SIG-M5 treated with dmso at 0.1 percent for 504 hours (cell line): ENCODE results near the gene CYBA.
A peak's percentile ranks its signal among the peaks of the same experiment; 100 is the strongest.
"Not testable (repeated sequence)": the region's sequence is repeated elsewhere in the genome, so short reads cannot be mapped to it uniquely, and the experiment has no call there.

Experiments
- DNase-seq: peaks from one replicate; lab custom pipeline; 2025; ENCODE audit not compliant: unreplicated experiment; lab: John Stamatoyannopoulos, UW

The CYBA gene

GRCh38 chr16:88686439-88687253 is 35.8 kb upstream of the CYBA start, which contains the start of gene SNAI3:
Gene SNAI3 (minus strand): TSS chr16:88686507. CDS start chr16:88686406, 101 bp downstream.
- DNase-seq: peak; percentile 60

GRCh38 chr16:88686062-88686438 is 35.2 kb upstream of the CYBA start:
- peak; percentile 45 for DNase-seq

DNA sequence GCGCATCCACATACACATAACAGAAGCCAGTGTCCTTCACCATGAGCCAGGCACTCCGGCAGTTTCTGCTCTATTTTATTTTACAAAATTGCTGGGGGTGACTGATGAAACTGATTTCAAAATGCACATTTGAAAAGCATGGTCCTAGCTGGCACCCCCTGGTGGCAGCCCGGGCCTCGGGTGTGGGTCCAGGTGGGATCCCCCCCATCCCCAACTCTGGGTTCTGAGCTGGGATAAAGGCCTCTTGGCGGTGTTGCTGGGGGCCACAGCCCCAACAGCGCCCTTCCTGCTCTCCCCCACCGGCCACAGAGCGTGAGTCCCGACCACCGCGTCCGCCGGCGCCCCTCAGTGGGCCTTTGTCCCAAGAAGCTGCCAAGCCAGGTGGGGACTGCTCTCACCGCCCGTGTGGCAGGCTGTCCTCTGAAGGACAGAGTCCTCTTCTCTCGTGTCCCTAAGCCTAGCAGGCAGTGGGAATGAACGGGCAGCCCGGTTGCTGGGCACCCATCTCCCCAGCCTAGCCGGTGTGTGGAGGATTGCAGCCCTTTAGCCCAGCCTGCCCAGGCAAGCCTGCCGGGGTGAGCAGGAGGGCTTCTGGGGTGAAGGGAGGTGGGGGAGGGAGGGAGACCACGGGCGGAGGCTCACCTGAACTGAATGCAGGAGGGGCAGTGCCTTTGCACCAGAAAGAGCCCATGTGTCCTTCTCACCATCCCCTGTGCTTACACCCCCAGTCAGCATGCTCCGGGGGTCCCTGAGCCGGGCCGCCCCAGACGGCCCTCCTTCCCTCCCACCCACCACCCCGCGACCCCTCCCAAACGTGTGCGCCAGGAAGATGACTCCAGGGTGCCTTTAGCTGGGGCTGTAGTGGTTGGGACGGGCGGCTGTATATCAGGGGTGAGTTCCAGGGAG is 34.6 kb upstream of the CYBA start:
- peak; percentile 74 for DNase-seq

DNA sequence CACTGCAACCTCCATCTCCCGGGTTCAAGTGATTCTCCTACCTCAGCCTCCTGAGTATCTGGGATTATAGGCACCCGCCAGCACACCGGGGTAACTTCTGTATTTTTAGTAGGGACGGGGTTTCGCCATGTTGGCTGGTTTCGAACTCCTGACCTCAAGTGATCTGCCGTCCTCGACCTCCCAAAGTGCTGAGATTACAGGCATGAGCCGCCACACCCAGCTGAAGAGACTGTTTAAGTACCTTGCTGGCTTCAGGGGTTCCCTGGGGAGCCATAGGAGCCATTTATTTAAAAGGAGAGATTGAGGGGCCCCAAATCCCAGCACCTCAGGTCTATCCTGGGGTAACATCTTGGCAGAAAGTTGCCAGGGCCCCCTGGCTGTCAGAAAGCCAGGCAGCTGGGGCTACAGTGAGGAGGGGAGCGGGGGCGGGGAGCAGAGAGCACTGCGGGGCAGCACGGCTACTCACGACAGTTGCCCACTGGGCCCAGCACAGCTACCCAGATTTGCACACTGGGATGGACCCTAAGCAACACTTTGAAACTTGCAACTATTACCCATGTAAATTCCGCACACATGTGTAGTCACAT is 33.8 kb upstream of the CYBA start:
- peak; percentile 5 for DNase-seq

- peak; percentile 96 for DNase-seq
Measured at GRCh38 chr16:88681709-88682451, 31.0 kb upstream of the CYBA start.

- DNase-seq: peak; percentile 31
Measured at GRCh38 chr16:88681084-88681680, 30.3 kb upstream of the CYBA start.

GRCh38 chr16:88680554-88681083 is 29.8 kb upstream of the CYBA start:
- no peak for DNase-seq

GRCh38 chr16:88678224-88678979 is 27.5 kb upstream of the CYBA start:
- DNase-seq: no peak

DNA sequence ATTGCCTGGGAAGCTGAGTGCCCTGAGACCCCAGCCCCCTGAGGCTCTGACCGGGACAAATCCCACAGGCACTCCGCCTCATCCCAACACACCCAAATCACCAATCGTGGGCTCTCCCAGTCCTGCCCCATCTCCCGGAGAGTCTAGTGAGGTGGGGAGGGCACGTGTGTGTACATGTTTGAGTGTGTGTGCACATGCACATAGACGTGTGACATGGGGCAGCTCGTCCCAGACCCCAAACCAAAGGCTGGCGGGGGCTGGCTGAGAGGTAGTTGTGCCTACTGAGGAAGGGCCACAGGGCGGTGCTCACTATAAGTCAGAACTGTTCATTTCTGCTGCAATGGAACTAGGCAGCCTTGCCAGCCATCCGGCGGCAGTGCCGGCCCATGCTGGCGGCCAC is 26.9 kb upstream of the CYBA start:
- no peak for DNase-seq

- DNase-seq: no peak
Measured at GRCh38 chr16:88676502-88677242, 25.8 kb upstream of the CYBA start.

DNA sequence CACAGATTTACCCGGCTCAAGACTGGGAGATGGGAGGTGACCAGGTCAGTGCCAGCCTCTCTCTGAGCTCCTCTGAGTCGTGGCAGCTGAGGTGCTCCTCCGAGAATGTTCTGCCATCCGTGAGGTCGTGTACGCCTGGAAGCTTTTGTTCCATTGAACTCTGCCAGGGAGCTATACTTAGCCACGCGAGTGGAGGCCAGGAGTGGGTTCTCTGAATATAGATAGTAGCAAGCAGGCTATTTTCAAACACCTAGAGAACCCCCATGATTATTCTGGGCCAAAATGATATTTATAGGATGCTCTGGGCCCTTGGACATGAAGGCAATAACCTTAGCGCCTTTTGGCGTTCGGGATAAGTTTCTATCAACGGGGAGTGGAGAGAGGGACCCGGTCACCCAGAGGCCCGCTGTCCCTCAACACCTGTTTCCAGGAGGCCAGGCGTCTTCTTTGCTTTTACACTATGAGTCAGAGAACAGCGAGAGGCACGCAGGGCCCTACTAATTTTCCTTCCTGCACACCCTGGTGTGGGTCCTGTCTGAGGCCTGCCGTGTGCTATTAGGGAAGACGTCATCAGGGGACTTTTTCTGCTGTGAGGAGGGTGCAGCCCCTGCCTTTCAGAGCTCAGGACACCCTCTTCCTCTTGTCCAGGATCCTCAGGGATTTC is 23.0 kb upstream of the CYBA start:
- DNase-seq: no peak

- DNase-seq: no peak
Measured at GRCh38 chr16:88672776-88673175, 21.9 kb upstream of the CYBA start.

- DNase-seq: no peak
Measured at GRCh38 chr16:88671806-88672205, 21.0 kb upstream of the CYBA start.

DNA sequence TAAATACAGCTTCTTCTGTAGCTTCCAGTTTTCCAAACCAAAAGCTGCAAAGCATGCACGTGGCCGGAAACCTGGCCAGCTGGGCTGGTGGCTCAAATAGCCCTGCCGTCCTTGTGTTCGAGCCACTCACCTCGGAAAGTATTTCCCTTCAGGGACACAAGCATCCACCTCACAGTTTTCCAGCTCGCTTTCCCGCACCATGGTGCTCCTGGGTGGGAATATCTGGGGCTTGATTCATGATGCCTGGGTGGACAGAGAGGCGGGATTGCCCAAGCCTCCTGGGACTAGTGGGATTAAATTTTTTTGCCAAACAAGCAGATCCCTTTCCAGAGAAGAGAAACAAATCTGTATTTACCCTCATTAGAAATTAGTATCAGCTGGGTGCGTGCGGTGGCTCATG is 19.1 kb upstream of the CYBA start:
- DNase-seq: no peak

DNA sequence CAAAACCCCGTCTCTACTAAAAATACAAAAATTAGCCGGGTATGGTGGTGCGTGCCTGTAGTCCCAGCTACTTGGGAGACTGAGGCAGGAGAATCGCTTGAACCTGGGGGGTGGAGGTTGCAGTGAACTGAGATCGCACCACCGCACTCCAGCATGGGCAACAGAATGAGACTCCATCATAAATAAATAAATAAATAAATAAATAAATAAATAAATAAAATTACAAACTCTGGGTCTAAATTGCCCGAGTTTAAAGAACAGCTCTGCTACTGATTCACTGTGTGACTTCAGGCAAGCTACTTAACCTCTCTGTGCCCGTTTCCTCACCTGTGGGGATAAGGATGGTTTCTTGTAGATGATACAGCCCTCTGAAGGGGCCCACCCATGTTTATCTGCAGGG is 18.6 kb upstream of the CYBA start:
- not testable (repeated sequence) for DNase-seq

DNA sequence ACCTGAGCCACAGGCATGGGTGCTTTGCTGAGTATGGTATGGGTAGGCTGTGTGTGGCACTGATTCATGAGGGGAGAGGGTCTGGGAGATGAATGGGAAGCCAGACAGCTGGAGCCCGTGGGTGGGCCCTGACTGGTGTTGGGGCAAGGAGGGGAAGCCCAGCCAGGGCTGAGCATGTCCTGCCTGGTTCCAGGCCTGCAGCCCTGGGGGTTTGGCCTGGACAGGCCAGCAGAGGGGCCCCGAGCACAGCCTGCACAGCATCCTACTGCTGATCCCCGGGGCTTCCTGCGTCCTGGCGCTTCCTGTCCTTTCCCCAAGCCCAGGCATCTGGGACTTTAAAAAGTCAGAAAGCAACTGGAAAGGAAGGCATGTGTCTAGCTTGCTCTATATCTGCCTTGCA is 16.6 kb upstream of the CYBA start:
- no peak for DNase-seq

- DNase-seq: no peak
Measured at GRCh38 chr16:88665570-88665969, 14.7 kb upstream of the CYBA start.

- DNase-seq: no peak
Measured at GRCh38 chr16:88665148-88665547, 14.3 kb upstream of the CYBA start.
